HCT116 (cell line): Measurements from ENCODE around the gene CPT1A. TPM values are rescaled to one million over a fixed set of nuclear protein-coding genes. Genes with fewer than 3 reads are reported as not detected.
"Not testable (repeated sequence)": the region's sequence is repeated elsewhere in the genome, so short reads cannot be mapped to it uniquely, and the experiment has no call there.

Experiments
- ATAC-seq: fragments of 200-7000 bp; cut with Tn5 transposase; 2 replicates; pipeline ENCODE4 v1.9.1; 2020; ENCODE audit warnings: mild to moderate bottlenecking, moderate library complexity
- BruUV-seq: library from RNA; stranded (reverse); fragments of 400-500 nt; replicated peaks from 2 replicates; lab custom pipeline; 2021; lab: Mats Ljungman, UMichigan
- CTCF ChIA-PET: fragments of 300-600 bp; sonication (Branson Sonifier 250); formaldehyde crosslinking; loops from one replicate; lab custom pipeline; 2021; ENCODE audit warnings: antibody characterized with exemption; lab: Charles Lee
- POLR2A ChIA-PET: fragments of 300-600, 350-600 bp; sonication (Branson Sonifier 250); formaldehyde crosslinking; loops from one replicate; lab custom pipeline; 2021; ENCODE audit warnings: antibody characterized with exemption; lab: Charles Lee
- RAD21 ChIA-PET, 2 experiments: fragments of 300-600 bp; sonication (Branson Sonifier 250); formaldehyde crosslinking; loops; one replicate each; lab custom pipeline; 2023; ENCODE audit warnings: low total read pairs in 2 of 2; ENCODE audit not compliant: uncharacterized antibody in 2 of 2, unreplicated experiment in 2 of 2, low non-redundant PET in 1 of 2; lab: Charles Lee
- DNase-seq: peaks from one replicate; pipeline ENCODE4 v3.0.0-alpha.2; 2010; ENCODE audit warnings: low read depth, low spot score
- H2AFZ ChIP-seq: fragments of 200-600 bp; shearing (Covaris generic), sonication (generic); 2 replicates; pipeline ENCODE4 v1.6.1; 2017; ENCODE audit warnings: low read depth, mixed run types, mixed read lengths, antibody characterized with exemption, low read length; ENCODE audit not compliant: poor library complexity, severe bottlenecking
- H3K27ac ChIP-seq: 2 replicates; pipeline ENCODE4 v1.5.1; 2012; ENCODE audit warnings: low read depth, low read length
- H3K27me3 ChIP-seq: fragments of 200-600 bp; sonication (generic); 2 replicates; pipeline ENCODE4 v1.6.1; 2016; ENCODE audit warnings: mixed run types, low read length, mixed read lengths; ENCODE audit not compliant: insufficient read depth
- H3K36me3 ChIP-seq, 2 experiments: fragments of 200-500 bp in 1 of 2; fragments of 200-600 bp in 1 of 2; sonication (Bioruptor generic) in 1 of 2; sonication (generic) in 1 of 2; 2 replicates each; pipeline versions ENCODE4 v1.5.1 to v1.6.1; 2014 to 2016; ENCODE audit warnings: low read length in 2 of 2, inconsistent platforms in 1 of 2, mixed read lengths in 1 of 2, mixed run types in 1 of 2; ENCODE audit not compliant: insufficient read depth in 2 of 2, control insufficient read depth in 1 of 2
- H3K4me1 ChIP-seq, 2 experiments: fragments of 200-600 bp in 1 of 2; sonication (generic) in 1 of 2; 2 replicates each; pipeline versions ENCODE4 v1.5.1 to v1.6.1; 2012 to 2017; ENCODE audit warnings: low read length in 2 of 2, inconsistent platforms in 1 of 2, mild to moderate bottlenecking in 1 of 2, mixed read lengths in 1 of 2, mixed run types in 1 of 2, moderate library complexity in 1 of 2; ENCODE audit not compliant: insufficient read depth in 2 of 2, control insufficient read depth in 1 of 2
- H3K4me2 ChIP-seq: fragments of 200-600 bp; sonication (generic); 2 replicates; pipeline ENCODE4 v1.6.1; 2017; ENCODE audit warnings: mixed run types, low read length, mixed read lengths
- H3K4me3 ChIP-seq, 2 experiments: fragments of 200-600 bp in 1 of 2; sonication (generic) in 1 of 2; replicated peaks in 1 of 2; 2 replicates each; pipeline ENCODE4 v1.5.1; 2011 to 2016; ENCODE audit warnings: low read length in 2 of 2, control low read depth in 1 of 2, low read depth in 1 of 2, mild to moderate bottlenecking in 1 of 2, mixed read lengths in 1 of 2, mixed run types in 1 of 2
- H3K79me2 ChIP-seq: fragments of 200-600 bp; sonication (generic); 2 replicates; pipeline ENCODE4 v1.6.1; 2017; ENCODE audit warnings: mild to moderate bottlenecking, mixed run types, low read length, moderate library complexity, mixed read lengths; ENCODE audit not compliant: insufficient read depth
- H3K9ac ChIP-seq: fragments of 200-600 bp; sonication (generic); 2 replicates; pipeline ENCODE4 v1.6.1; 2016; ENCODE audit warnings: low read length, mixed read lengths
- H3K9me2 ChIP-seq: fragments of 200-600 bp; sonication (generic), shearing (Covaris generic); 2 replicates; pipeline ENCODE4 v1.6.1; 2017; ENCODE audit warnings: mixed run types, mild to moderate bottlenecking, moderate library complexity; ENCODE audit not compliant: insufficient read depth
- H3K9me3 ChIP-seq, 2 experiments: fragments of 200-500 bp in 1 of 2; fragments of 200-600 bp in 1 of 2; sonication (Bioruptor generic) in 1 of 2; sonication (generic) in 1 of 2; 2 replicates each; pipeline ENCODE4 v1.6.1; 2014 to 2017; ENCODE audit warnings: low read length in 2 of 2, mixed read lengths in 2 of 2, inconsistent platforms in 1 of 2, low read depth in 1 of 2, mild to moderate bottlenecking in 1 of 2, mixed run types in 1 of 2, moderate library complexity in 1 of 2; ENCODE audit not compliant: control insufficient read depth in 1 of 2, insufficient read depth in 1 of 2
- H4K20me1 ChIP-seq: fragments of 200-600 bp; sonication (generic), shearing (Covaris generic); 2 replicates; pipeline ENCODE4 v1.6.1; 2017; ENCODE audit warnings: mixed run types, mild to moderate bottlenecking, moderate library complexity; ENCODE audit not compliant: insufficient read depth
- CBX3 ChIP-seq: IDR thresholded peaks from 2 replicates; pipeline ENCODE4 v1.6.1; 2012; ENCODE audit warnings: low read depth
- EGR1 ChIP-seq: IDR thresholded peaks from 2 replicates; pipeline ENCODE4 v1.6.1; 2012; ENCODE audit warnings: low read depth
- ELF1 ChIP-seq: IDR thresholded peaks from 2 replicates; pipeline ENCODE4 v1.6.1; 2012; ENCODE audit warnings: low read depth, borderline replicate concordance
- EZH2 ChIP-seq: fragments of 200-600 bp; sonication (generic); IDR thresholded peaks from 2 replicates; pipeline ENCODE4 v1.6.1; 2017; ENCODE audit warnings: antibody characterized with exemption, mixed run types
- FOSL1 ChIP-seq: IDR thresholded peaks from 2 replicates; pipeline ENCODE4 v1.6.1; 2012; ENCODE audit warnings: low read depth
- JUND ChIP-seq: IDR thresholded peaks from 2 replicates; pipeline ENCODE4 v1.6.1; 2012
- POLR2A ChIP-seq: IDR thresholded peaks from 2 replicates; pipeline ENCODE4 v1.7.0; 2011; ENCODE audit warnings: borderline replicate concordance; ENCODE audit not compliant: insufficient read depth, insufficient read length; ENCODE audit errors: extremely low read depth
- REST ChIP-seq: IDR thresholded peaks from 2 replicates; pipeline ENCODE4 v1.6.1; 2012; ENCODE audit warnings: low read depth
- SIN3A ChIP-seq: IDR thresholded peaks from 2 replicates; pipeline ENCODE4 v1.6.1; 2012; ENCODE audit warnings: low read depth
- TCF7L2 ChIP-seq: IDR thresholded peaks from 2 replicates; pipeline ENCODE4 v1.7.0; 2011; ENCODE audit warnings: borderline replicate concordance, inconsistent platforms; ENCODE audit not compliant: insufficient read depth, insufficient read length; ENCODE audit errors: extremely low read depth
- YY1 ChIP-seq: IDR thresholded peaks from 2 replicates; pipeline ENCODE4 v1.6.1; 2011; ENCODE audit warnings: low read length, low read depth, moderate library complexity, mild to moderate bottlenecking; ENCODE audit not compliant: insufficient replicate concordance; ENCODE audit errors: extremely low read depth
- intact Hi-C: fragments of 100-400 bp; cut with micrococcal nuclease; formaldehyde crosslinking; loops from 2 replicates; pipeline ENCODE4 v1.10.0; 2022
- total RNA-seq: library from RNA; stranded (reverse); gene quantifications from one replicate; pipeline ENCODE4 v1.2.1, GENCODE V29; 2021; ENCODE audit not compliant: unreplicated experiment

The CPT1A gene
- total RNA-seq, 1 experiment from 2014 or later = 54.4 TPM

GRCh38 chr11:68856425-68857030, 14.8 kb upstream of the CPT1A start:
- DNase-seq, intact Hi-C loops, H3K36me3 ChIP-seq, RAD21 ChIA-PET, BruUV-seq, H3K9ac ChIP-seq, H3K27me3 ChIP-seq, H3K4me2 ChIP-seq, H4K20me1 ChIP-seq, H3K27ac ChIP-seq, H3K79me2 ChIP-seq, POLR2A ChIA-PET, H3K9me2 ChIP-seq, H2AFZ ChIP-seq, H3K4me3 ChIP-seq, CTCF ChIA-PET, H3K9me3 ChIP-seq, ATAC-seq: not testable (repeated sequence)
- H3K4me1 ChIP-seq = peaks cover 5 to 15% of the 10 kb centered on the region in 2 experiments; a peak in 3 of 4 replicates

GRCh38 chr11:68855205-68855981, 13.7 kb upstream of the CPT1A start:
- Histone ChIP-seq H3K27ac (no peak overlapping the region), H3K36me3 (no peaks in the 10 kb centered on the region), H3K4me3 (no peak overlapping the region), H3K27me3 (no peaks in the 10 kb centered on the region), H2AFZ (no peak overlapping the region), H3K4me1 (peaks cover 5 to 15% of the 10 kb centered on the region in 2 experiments; a peak in 3 of 4 replicates), H3K79me2 (no peaks in the 10 kb centered on the region), H3K9me3 (no peaks in the 10 kb centered on the region), H3K4me2 (no peak overlapping the region), H3K9ac (no peak overlapping the region), H3K9me2 (no peaks in the 10 kb centered on the region), H4K20me1 (no peaks in the 10 kb centered on the region)
- no peak for DNase-seq
- intact Hi-C loops = no loop called here
- no peak for ATAC-seq
- ChIA-PET POLR2A (no interaction called here), RAD21 (no interaction called here), CTCF (no interaction called here)
- TF ChIP-seq EZH2 (no peak), CBX3 (no peak), EGR1 (no peak), ELF1 (no peak), FOSL1 (no peak), TCF7L2 (no peak), POLR2A (no peak), SIN3A (no peak), YY1 (no peak), JUND (no peak), REST (no peak)
- BruUV-seq = no TSS peak
